Thoracic aorta (tissue), 2 donors: ENCODE data around the gene DCUN1D4. TPM values are rescaled to one million over a fixed set of nuclear protein-coding genes. Genes with fewer than 3 reads are reported as not detected.

ENCODE experiments used
- ATAC-seq: fragments of 150-250 bp; one replicate; pipeline ENCODE4 v1.8.0; 2017; ENCODE audit warnings: low read depth; ENCODE audit not compliant: insufficient number of reproducible peaks, low FRiP score
- DNase-seq: peaks from one replicate; pipeline ENCODE4 v3.0.0-alpha.2; 2020; ENCODE audit warnings: low spot score
- H3K27ac ChIP-seq, 2 donors: fragments of 200-600 bp; sonication (generic); 1 replicate in 1 of 2; 2 replicates in 1 of 2; pipeline ENCODE4 v1.5.1; 2016; ENCODE audit warnings: mild to moderate bottlenecking in 2 of 2, moderate library complexity in 2 of 2
- H3K27me3 ChIP-seq: fragments of 200-600 bp; sonication (generic); replicated peaks from 2 replicates; pipeline ENCODE4 v1.6.0; 2016; ENCODE audit warnings: mild to moderate bottlenecking; ENCODE audit not compliant: insufficient read depth
- H3K36me3 ChIP-seq: fragments of 200-600 bp; sonication (generic); one replicate; pipeline ENCODE4 v1.5.1; 2016
- H3K4me1 ChIP-seq, 2 donors: fragments of 200-600 bp; sonication (generic); 1 replicate in 1 of 2; 2 replicates in 1 of 2; pipeline versions ENCODE4 v1.5.1 to v1.6.0; 2016; ENCODE audit warnings: low read depth in 2 of 2, mild to moderate bottlenecking in 1 of 2; ENCODE audit not compliant: control insufficient read depth in 1 of 2
- H3K4me3 ChIP-seq: fragments of 200-600 bp; sonication (generic); 2 replicates; pipeline ENCODE4 v1.5.1; 2016; ENCODE audit warnings: mild to moderate bottlenecking
- H3K9me3 ChIP-seq: fragments of 200-600 bp; sonication (generic); 2 replicates; pipeline ENCODE4 v1.5.1; 2016
- total RNA-seq, 2 donors: library from RNA; depleted of rRNA; stranded (reverse); fragments of >200 nt; gene quantifications; one replicate each; pipeline versions ENCODE4 v1.1.0 to v1.2.3, GENCODE V29; 2016
- TF ChIP-seq, protein P1 (sequence below): fragments of 200-600 bp; sonication (generic); IDR thresholded peaks from one replicate; pipeline ENCODE4 v1.5.1; 2019; ENCODE audit warnings: antibody characterized with exemption

DCUN1D4 gene
- total RNA-seq, 2 donors from 2014 or later, result 30.3 to 53.8 TPM

DNA sequence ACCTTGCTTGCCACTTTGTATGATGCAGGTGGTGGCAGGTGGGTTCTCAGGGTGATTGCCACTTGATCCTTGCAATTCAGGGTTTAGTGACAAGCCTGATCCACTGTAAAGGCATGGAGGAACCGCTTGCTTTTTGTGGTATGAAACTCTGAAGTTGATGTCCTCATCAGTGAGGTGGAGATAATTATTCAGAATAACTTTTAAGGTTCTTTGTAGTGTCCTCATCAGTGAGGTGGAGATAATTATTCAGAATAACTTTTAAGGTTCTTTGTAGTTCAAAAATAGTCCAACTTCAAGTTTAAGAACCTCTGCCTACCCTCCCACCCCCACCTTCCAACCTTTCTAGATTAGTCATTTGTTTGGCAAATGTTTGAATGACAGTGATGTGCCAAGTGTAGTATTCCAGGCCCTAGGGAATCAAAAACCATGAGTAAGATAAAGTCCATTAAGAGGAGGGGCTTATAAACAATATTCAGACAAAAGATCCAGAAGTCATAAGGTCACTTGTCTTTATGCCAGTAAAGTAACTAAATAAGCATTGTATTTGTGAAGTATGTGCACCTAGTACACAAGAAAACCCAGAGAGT lies 51.2 kb downstream of the DCUN1D4 start:
- ATAC-seq (no peak), DNase-seq (no peak)
- Histone ChIP-seq H3K4me1 (peaks cover 5 to 28% of the 10 kb centered on the region in 2 donors), H3K4me3 (no peak overlapping the region), H3K9me3 (no peaks in the 10 kb centered on the region), H3K27ac (peak overlapping the region in 1 of 2 donors; percentile 9), H3K27me3 (no peaks in the 10 kb centered on the region), H3K36me3 (peaks cover 7% of the 10 kb centered on the region)
- TF ChIP-seq, protein P1, sequence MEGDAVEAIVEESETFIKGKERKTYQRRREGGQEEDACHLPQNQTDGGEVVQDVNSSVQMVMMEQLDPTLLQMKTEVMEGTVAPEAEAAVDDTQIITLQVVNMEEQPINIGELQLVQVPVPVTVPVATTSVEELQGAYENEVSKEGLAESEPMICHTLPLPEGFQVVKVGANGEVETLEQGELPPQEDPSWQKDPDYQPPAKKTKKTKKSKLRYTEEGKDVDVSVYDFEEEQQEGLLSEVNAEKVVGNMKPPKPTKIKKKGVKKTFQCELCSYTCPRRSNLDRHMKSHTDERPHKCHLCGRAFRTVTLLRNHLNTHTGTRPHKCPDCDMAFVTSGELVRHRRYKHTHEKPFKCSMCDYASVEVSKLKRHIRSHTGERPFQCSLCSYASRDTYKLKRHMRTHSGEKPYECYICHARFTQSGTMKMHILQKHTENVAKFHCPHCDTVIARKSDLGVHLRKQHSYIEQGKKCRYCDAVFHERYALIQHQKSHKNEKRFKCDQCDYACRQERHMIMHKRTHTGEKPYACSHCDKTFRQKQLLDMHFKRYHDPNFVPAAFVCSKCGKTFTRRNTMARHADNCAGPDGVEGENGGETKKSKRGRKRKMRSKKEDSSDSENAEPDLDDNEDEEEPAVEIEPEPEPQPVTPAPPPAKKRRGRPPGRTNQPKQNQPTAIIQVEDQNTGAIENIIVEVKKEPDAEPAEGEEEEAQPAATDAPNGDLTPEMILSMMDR, result no peak

DNA sequence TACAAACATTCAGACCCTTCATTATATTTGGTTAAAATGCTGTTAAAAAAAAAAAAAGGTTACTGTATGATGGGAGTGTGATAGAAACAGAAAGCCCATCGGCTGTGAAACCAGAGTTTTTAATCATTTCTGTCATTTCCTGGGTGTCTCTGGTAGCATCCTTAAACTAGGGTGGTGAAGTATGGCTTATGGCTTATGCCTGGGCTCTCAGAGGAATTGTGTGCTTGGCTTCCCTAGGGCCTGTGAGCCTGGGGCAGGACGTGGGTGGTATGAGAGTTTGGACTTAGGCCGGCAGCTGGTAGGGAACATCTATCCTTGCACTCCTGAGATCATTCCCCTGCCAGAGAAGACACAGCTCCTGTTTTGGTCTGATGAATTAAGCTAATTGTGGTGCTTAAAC lies 52.2 kb downstream of the DCUN1D4 start:
- H3K4me3 ChIP-seq, result no peak overlapping the region
- TF ChIP-seq, protein P1, result no peak
- DNase-seq, result no peak
- no peak for ATAC-seq
- peak overlapping the region; percentile 9 to 12 for H3K27ac ChIP-seq
- H3K27me3 ChIP-seq, result no peaks in the 10 kb centered on the region
- H3K9me3 ChIP-seq, result no peaks in the 10 kb centered on the region
- peaks cover 5 to 32% of the 10 kb centered on the region in 2 donors for H3K4me1 ChIP-seq
- H3K36me3 ChIP-seq, result peaks cover 7% of the 10 kb centered on the region

DNA sequence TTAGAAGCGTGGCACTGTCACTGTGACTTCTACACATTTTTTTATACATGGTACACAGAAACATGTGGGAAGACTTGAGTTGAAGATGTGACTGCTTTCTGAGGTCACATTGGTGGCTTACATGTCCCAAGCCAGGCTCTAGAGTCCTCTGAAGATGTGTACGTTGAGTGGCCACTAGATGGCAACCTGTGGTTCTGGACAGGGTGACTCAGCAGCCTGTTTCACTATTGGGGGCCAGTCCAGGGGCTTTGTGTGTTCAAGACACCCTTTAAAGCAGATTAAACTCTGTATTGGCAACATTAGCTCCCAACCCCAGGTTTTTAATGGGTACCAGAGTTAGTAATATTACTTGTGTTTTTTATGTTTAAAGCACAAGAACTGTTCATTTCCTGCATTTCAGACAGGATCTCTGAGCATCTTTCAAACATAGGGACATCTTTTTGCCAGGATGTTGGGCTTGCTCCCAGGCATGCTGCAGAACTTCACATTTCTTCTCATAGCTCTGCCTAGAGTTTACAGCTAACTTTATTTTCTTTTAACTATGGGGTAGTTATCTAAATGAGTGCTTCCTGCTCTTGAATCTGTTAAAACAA lies 53.0 kb downstream of the DCUN1D4 start:
- Histone ChIP-seq H3K4me1 (peaks cover 5 to 39% of the 10 kb centered on the region in 2 donors), H3K9me3 (no peaks in the 10 kb centered on the region), H3K4me3 (no peak overlapping the region), H3K36me3 (peaks cover 7% of the 10 kb centered on the region), H3K27me3 (no peaks in the 10 kb centered on the region), H3K27ac (no peak overlapping the region)
- TF ChIP-seq, protein P1, result peak; percentile 73
- DNase-seq (no peak), ATAC-seq (peak; percentile 83)

DNA sequence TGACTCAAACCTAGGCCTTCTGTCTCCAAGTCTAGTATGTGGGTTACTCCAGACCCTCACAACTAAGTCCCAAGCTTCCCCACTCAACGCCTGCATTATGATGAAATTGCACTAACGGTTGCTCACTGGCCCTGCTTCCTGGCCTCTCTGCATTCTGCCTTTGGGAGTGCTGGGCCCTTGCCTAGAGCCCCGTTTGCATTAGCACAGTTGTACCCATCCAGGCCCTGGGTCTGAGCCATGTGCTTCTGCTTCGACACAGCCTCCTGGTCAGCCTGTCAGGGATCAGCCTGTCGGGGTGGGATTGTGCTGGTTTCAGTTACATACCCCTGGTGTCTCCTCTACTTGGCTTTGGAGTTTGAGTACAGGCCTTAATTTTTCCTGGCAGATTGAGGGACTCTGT lies 58.4 kb downstream of the DCUN1D4 start:
- Histone ChIP-seq H3K36me3 (peaks cover 10% of the 10 kb centered on the region), H3K4me3 (no peak overlapping the region), H3K9me3 (no peaks in the 10 kb centered on the region), H3K4me1 (peaks cover 0 to 36% of the 10 kb centered on the region in 2 donors), H3K27ac (peak overlapping the region in 1 of 2 donors; percentile 15), H3K27me3 (no peaks in the 10 kb centered on the region)
- ATAC-seq, result no peak
- DNase-seq, result no peak
- TF ChIP-seq, protein P1, result no peak

DNA sequence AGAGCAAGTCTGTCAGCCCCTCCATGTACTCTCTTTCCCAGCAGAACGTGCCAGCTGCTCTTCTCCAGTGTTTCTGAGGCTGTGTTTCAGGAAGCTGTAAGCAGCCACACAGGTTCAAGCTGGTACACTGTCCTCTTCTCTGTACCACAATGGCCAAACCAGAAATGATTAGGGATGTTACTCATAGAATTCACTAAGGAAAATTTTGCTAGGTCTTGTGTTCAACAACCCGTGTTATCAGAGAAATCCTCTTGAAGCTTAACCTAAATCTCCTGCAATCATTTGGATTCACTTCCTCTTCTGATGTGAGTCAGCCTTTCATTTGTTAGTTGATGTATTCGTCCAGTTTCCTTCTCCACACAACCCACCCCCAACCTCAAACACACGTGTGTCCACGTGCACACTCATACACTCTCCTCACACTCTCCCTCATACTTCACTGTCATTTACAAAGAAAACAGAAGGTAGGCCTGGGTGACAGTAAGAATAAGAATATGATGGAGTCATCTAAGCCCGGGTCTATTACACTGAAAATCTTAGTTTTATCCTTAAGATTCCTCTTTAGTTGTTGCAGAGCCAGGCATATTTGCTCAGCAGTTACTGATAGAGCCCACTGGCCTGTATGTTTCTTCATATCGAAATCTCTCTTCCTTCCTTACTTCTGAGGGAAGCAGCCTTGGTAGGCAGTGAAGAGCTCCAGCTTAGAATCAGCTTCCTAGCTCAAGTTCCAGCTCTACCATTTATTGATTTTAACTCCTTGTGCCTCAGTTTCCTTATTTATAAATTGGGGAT lies 63.4 kb downstream of the DCUN1D4 start:
- no peaks in the 10 kb centered on the region for H3K9me3 ChIP-seq
- H3K4me3 ChIP-seq, result no peak overlapping the region
- DNase-seq, result no peak
- peaks cover 25% of the 10 kb centered on the region for H3K36me3 ChIP-seq
- H3K4me1 ChIP-seq, result peaks cover 0 to 25% of the 10 kb centered on the region in 2 donors
- H3K27ac ChIP-seq, result no peak overlapping the region
- ATAC-seq, result no peak
- TF ChIP-seq, protein P1, result no peak
- no peaks in the 10 kb centered on the region for H3K27me3 ChIP-seq
